SJSA1 (cell line): Measurements from ENCODE around the gene PRRC2A. TPM values are rescaled to one million over a fixed set of nuclear protein-coding genes. Genes with fewer than 3 reads are reported as not detected.

Experiments
- DNase-seq, 2 experiments: peaks; one replicate each; pipeline ENCODE4 v3.0.0-alpha.2; 2015 to 2020; ENCODE audit warnings: low spot score in 2 of 2, low read depth in 1 of 2
- H3K27ac ChIP-seq: fragments of 250-450 bp; sonication (Bioruptor Pico); 2 replicates; pipeline ENCODE4 v1.5.1; 2020; ENCODE audit warnings: mild to moderate bottlenecking, moderate library complexity
- H3K27me3 ChIP-seq: fragments of 250-450 bp; sonication (Bioruptor Pico); replicated peaks from 2 replicates; pipeline ENCODE4 v1.5.1; 2020; ENCODE audit warnings: mild to moderate bottlenecking, moderate library complexity
- H3K36me3 ChIP-seq: fragments of 250-450 bp; sonication (Bioruptor Pico); 2 replicates; pipeline ENCODE4 v1.5.1; 2020; ENCODE audit warnings: mild to moderate bottlenecking
- H3K4me1 ChIP-seq: fragments of 250-450 bp; sonication (Bioruptor Pico); replicated peaks from 2 replicates; pipeline ENCODE4 v1.6.1; 2021; ENCODE audit warnings: mild to moderate bottlenecking
- H3K4me3 ChIP-seq: fragments of 250-450 bp; sonication (Bioruptor Pico); 2 replicates; pipeline ENCODE4 v1.5.1; 2020; ENCODE audit warnings: mild to moderate bottlenecking
- H3K9me3 ChIP-seq: fragments of 250-450 bp; sonication (Bioruptor Pico); replicated peaks from 2 replicates; pipeline ENCODE4 v1.5.1; 2020; ENCODE audit warnings: mild to moderate bottlenecking
- total RNA-seq: library from RNA; depleted of rRNA; stranded (reverse); fragments of >200 nt; shearing (Covaris generic); gene quantifications from 2 replicates; pipeline ENCODE4 v1.2.3, GENCODE V29; 2014

PRRC2A gene
- total RNA-seq, 1 experiment from 2014 or later, result 68.6 TPM

DNA sequence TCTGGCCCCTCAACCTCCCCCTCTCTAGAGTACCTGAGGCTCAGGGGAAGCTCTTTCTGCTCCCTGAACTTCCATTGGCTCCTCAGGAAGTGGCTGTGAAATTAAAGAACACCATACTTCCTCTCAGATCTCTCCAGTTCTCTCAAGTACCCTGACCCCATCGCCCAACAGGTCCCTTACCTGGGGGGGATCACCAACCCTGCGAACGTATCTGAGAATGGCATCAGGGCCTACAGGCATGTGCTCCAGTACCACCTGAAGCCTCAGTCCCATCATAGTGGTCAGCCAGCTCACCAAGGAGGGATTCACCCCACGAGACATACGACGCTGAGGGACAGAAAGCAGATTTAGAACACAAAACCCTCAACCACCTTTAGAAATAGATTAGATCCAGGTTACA lies 20.1 kb downstream of the PRRC2A start:
- peaks cover 8% of the 10 kb centered on the region; the same call in 1 of the 2 replicates for H3K4me1 ChIP-seq
- no peaks in the 10 kb centered on the region for H3K27me3 ChIP-seq
- no peaks in the 10 kb centered on the region for H3K9me3 ChIP-seq
- peaks cover 93% of the 10 kb centered on the region for H3K36me3 ChIP-seq
- DNase-seq, result no peak
- no peak overlapping the region for H3K27ac ChIP-seq
- no peak overlapping the region for H3K4me3 ChIP-seq

- peaks cover 93% of the 10 kb centered on the region for H3K36me3 ChIP-seq
- H3K9me3 ChIP-seq, result no peaks in the 10 kb centered on the region
Measured at GRCh38 chr6:31641370-31641769, 20.9 kb downstream of the PRRC2A start.

GRCh38 chr6:31642798-31643570 lies 22.5 kb downstream of the PRRC2A start:
- no peaks in the 10 kb centered on the region for H3K27me3 ChIP-seq
- H3K4me3 ChIP-seq, result no peak overlapping the region
- no peaks in the 10 kb centered on the region for H3K9me3 ChIP-seq
- no peak overlapping the region for H3K27ac ChIP-seq
- no peak for DNase-seq
- peaks cover 8% of the 10 kb centered on the region; the same call in 1 of the 2 replicates for H3K4me1 ChIP-seq
- peaks cover 91% of the 10 kb centered on the region for H3K36me3 ChIP-seq

More at GRCh38 chr6:31641370-31641769, 20.9 kb downstream of the PRRC2A start:
- Histone ChIP-seq H3K4me1 (peaks cover 8% of the 10 kb centered on the region; the same call in 1 of the 2 replicates), H3K27ac (no peak overlapping the region), H3K4me3 (no peak overlapping the region), H3K27me3 (no peaks in the 10 kb centered on the region)
- DNase-seq, result no peak

DNA sequence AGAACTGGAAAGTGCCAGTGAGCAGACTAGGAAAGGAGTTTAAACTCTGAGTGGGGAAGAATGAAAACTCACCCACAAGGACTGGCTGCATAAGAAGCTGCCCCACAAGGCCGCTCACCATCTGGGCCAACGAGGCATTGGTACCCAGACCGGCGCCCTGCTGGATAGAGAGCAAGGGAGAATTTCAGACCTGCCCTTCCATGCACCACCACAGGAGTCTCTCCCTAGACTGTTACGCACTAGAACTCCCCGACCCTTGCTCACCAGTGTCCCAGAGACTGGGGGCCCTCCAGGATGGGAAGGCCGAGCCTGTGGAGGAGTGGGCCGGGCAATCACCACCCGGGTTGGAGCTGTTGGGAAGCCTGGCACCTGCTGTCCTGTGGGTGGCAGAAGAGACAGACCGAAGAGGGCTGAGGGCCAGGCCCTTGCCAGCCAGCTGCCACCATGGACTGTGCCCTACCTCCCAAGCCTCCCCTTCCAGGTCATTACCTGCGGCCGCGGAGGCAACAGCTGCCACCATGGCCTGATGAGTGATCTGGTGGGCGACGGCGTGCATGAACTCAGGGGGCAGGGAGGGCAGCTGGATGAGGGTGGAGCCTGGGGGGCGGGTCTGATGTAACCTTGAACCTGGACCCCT lies 23.4 kb downstream of the PRRC2A start:
- H3K36me3 ChIP-seq, result peaks cover 91% of the 10 kb centered on the region
- H3K9me3 ChIP-seq, result no peaks in the 10 kb centered on the region
- no peak for DNase-seq
- no peaks in the 10 kb centered on the region for H3K27me3 ChIP-seq
- no peak overlapping the region for H3K27ac ChIP-seq
- no peak overlapping the region for H3K4me3 ChIP-seq
- peaks cover 8% of the 10 kb centered on the region; the same call in 1 of the 2 replicates for H3K4me1 ChIP-seq

GRCh38 chr6:31645325-31645724 lies 24.8 kb downstream of the PRRC2A start:
- Histone ChIP-seq H3K9me3 (no peaks in the 10 kb centered on the region), H3K4me3 (no peak overlapping the region), H3K4me1 (no peaks in the 10 kb centered on the region), H3K36me3 (peaks cover 91% of the 10 kb centered on the region), H3K27me3 (no peaks in the 10 kb centered on the region), H3K27ac (no peak overlapping the region)
- DNase-seq, result no peak

DNA sequence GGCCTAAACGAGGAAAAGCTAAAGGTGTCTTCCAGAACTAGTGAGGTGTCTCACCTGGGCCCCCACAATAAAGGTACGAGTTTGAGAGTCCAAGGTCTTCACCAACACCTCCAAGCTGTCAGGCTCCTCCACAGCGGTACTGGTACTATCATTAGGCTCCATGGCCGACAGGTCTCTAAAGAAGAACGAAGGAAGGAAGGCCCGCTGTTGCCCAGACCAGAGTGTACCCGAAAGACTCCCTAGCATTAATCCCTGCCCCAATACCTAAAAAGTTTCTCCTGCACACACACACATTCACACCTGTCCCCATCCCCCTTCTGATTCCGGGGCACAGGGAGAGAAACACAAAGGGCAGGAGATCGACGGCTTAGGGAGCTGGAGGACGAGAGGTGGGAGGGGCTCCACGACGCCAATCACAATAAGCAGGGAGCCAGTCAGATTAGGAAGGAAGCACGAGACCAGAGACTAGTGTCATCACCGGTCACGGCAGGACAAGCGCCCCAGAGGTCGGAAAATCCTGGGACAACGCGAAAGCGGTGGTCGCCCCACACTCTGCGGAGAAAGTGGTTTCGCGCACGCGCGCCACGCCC lies 31.2 kb downstream of the PRRC2A start:
- H3K27me3 ChIP-seq, result no peaks in the 10 kb centered on the region
- peak overlapping the region; percentile 57 for H3K4me3 ChIP-seq
- DNase-seq, result no peak
- H3K27ac ChIP-seq, result peak overlapping the region; percentile 82
- H3K9me3 ChIP-seq, result no peaks in the 10 kb centered on the region
- H3K4me1 ChIP-seq, result peaks cover 12% of the 10 kb centered on the region
- H3K36me3 ChIP-seq, result peaks cover 43% of the 10 kb centered on the region

GRCh38 chr6:31652925-31653724 lies 32.6 kb downstream of the PRRC2A start:
- Histone ChIP-seq H3K4me1 (peaks cover 12% of the 10 kb centered on the region), H3K36me3 (peaks cover 40% of the 10 kb centered on the region), H3K4me3 (peak overlapping the region; percentile 57), H3K27ac (peak overlapping the region; percentile 82), H3K9me3 (no peaks in the 10 kb centered on the region), H3K27me3 (no peaks in the 10 kb centered on the region)
- DNase-seq, result peak; percentile 92 to 99

- H3K36me3 ChIP-seq, result peaks cover 34% of the 10 kb centered on the region
- no peak overlapping the region for H3K4me3 ChIP-seq
- H3K27ac ChIP-seq, result no peak overlapping the region
- no peaks in the 10 kb centered on the region for H3K9me3 ChIP-seq
- H3K4me1 ChIP-seq, result peaks cover 21% of the 10 kb centered on the region
- no peak for DNase-seq
- no peaks in the 10 kb centered on the region for H3K27me3 ChIP-seq
Measured at GRCh38 chr6:31654574-31655348, 34.2 kb downstream of the PRRC2A start.

GRCh38 chr6:31655349-31656237 lies 35.1 kb downstream of the PRRC2A start, which contains the start of gene APOM:
APOM (plus strand) TSS chr6:31655894; CDS start chr6:31655967, 73 bp downstream.
- H3K27ac ChIP-seq, result no peak within 1 kb of the TSS
- H3K9me3 ChIP-seq, result no peaks in the 10 kb centered on the region
- no peak within 1 kb of the TSS for H3K4me3 ChIP-seq
- H3K4me1 ChIP-seq, result peaks cover 24% of the 10 kb centered on the region
- H3K36me3 ChIP-seq, result peaks cover 29% of the 10 kb centered on the region
- DNase-seq, result no peak
- no peaks in the 10 kb centered on the region for H3K27me3 ChIP-seq

DNA sequence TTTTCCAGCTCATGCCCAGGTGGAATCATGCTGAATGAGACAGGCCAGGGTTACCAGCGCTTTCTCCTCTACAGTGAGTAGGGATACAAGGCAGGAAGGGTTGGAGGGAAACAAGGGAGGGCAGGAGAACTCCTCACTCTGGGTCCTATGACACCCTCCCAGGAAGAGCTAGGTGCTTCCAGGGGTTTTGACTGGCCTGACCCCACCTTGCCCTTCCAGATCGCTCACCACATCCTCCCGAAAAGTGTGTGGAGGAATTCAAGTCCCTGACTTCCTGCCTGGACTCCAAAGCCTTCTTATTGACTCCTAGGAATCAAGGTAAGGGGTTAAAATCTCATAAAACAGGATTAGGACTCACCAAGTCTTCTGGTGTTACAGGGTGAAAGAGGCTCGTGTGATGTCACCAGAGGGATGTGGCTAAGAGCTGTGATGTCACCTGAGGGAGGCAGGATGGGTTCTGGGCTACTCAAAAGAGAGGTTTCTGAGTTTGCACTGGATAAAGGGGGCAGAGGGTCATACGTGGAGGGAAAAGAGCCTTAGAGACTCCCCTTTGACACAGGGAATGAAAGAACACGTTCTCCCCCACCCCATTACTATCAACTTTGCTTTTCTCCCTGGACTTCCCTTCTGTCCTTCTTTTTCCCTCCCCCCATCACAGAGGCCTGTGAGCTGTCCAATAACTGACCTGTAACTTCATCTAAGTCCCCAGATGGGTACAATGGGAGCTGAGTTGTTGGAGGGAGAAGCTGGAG lies 37.1 kb downstream of the PRRC2A start:
- Histone ChIP-seq H3K9me3 (no peaks in the 10 kb centered on the region), H3K27me3 (no peaks in the 10 kb centered on the region), H3K27ac (no peak overlapping the region), H3K4me1 (peaks cover 25% of the 10 kb centered on the region), H3K36me3 (peaks cover 29% of the 10 kb centered on the region), H3K4me3 (no peak overlapping the region)
- no peak for DNase-seq

DNA sequence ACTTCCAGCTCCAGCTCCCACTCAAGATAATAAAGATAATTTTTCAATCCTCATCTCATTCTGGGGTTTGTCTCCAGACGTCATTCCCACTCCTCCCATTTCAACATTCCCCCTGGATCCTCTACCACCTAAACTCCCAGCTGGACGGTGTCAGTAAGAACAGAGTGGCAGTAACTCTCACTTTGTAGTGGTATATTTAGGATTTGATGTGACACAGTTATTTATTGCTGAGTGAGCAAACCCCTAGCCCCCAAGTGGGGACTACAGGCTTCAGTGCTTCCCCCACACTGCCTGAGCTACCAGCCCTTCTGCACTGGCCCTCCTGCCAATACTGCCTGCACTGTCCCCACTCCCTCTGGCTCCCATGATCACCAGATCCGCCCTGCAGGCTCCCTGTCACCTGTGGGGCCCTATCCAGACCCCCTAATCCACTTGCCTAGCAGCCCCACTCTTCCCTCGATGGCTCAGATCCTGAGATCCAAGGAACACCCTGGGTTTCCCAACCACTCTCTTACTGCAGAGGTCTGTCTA lies 37.7 kb downstream of the PRRC2A start:
- no peak overlapping the region for H3K4me3 ChIP-seq
- peaks cover 25% of the 10 kb centered on the region for H3K4me1 ChIP-seq
- no peak for DNase-seq
- H3K27me3 ChIP-seq, result no peaks in the 10 kb centered on the region
- H3K27ac ChIP-seq, result no peak overlapping the region
- no peaks in the 10 kb centered on the region for H3K9me3 ChIP-seq
- H3K36me3 ChIP-seq, result peaks cover 30% of the 10 kb centered on the region
